CD4-positive, alpha-beta memory T cell (primary cell): ENCODE data around the gene ARHGAP20. TPM values are rescaled to one million over a fixed set of nuclear protein-coding genes. Genes with fewer than 3 reads are reported as not detected.

Experiments used
- CTCF ChIA-PET: fragments of 350-600 bp; sonication (Branson Sonifier 250); formaldehyde crosslinking; loops from one replicate; lab custom pipeline; 2021; ENCODE audit warnings: inconsistent platforms; ENCODE audit not compliant: partially characterized antibody; lab: Charles Lee
- POLR2A ChIA-PET: fragments of 350-600 bp; sonication (Branson Sonifier 250); formaldehyde crosslinking; loops from one replicate; lab custom pipeline; 2021; ENCODE audit not compliant: partially characterized antibody; lab: Charles Lee
- DNase-seq, 5 donors: peaks; one replicate each; pipeline versions ENCODE4 v3.0.0 to v3.0.0-alpha.2; 2020 to 2022; ENCODE audit warnings: mixed read lengths in 1 of 5
- H3K27ac ChIP-seq: one replicate; pipeline ENCODE4 v1.7.0; 2013; ENCODE audit warnings: low read depth, low read length
- H3K27me3 ChIP-seq: 2 replicates; pipeline ENCODE4 v1.7.0; 2013; ENCODE audit warnings: mild to moderate bottlenecking, low read length, moderate library complexity; ENCODE audit not compliant: insufficient read depth
- H3K36me3 ChIP-seq: 2 replicates; pipeline ENCODE4 v1.7.0; 2013; ENCODE audit warnings: mild to moderate bottlenecking, low read length, moderate library complexity; ENCODE audit not compliant: insufficient read depth
- H3K4me1 ChIP-seq: 2 replicates; pipeline ENCODE4 v1.7.0; 2013; ENCODE audit warnings: mild to moderate bottlenecking, low read length, moderate library complexity; ENCODE audit not compliant: insufficient read depth
- H3K4me3 ChIP-seq, 2 donors: one replicate each; pipeline ENCODE4 v1.7.0; 2013; ENCODE audit warnings: low read length in 2 of 2, mild to moderate bottlenecking in 1 of 2
- H3K9me3 ChIP-seq, 2 donors: one replicate each; pipeline ENCODE4 v1.7.0; 2013; ENCODE audit warnings: low read length in 2 of 2, control low read depth in 1 of 2; ENCODE audit not compliant: control insufficient read depth in 1 of 2
- H3K27ac Mint-ChIP-seq, 7 donors: one replicate each; pipeline ENCODE4 v1.8.0; 2020 to 2021; ENCODE audit warnings: mixed read lengths in 7 of 7, mild to moderate bottlenecking in 6 of 7, inconsistent platforms in 3 of 7, moderate library complexity in 3 of 7
- H3K27me3 Mint-ChIP-seq, 2 donors: one replicate each; pipeline ENCODE4 v1.8.0; 2020 to 2021; ENCODE audit warnings: mixed read lengths in 2 of 2
- H3K36me3 Mint-ChIP-seq, 2 donors: one replicate each; pipeline ENCODE4 v1.8.0; 2020 to 2021; ENCODE audit warnings: mixed read lengths in 2 of 2, inconsistent platforms in 1 of 2, mild to moderate bottlenecking in 1 of 2
- H3K4me1 Mint-ChIP-seq, 4 donors: one replicate each; pipeline ENCODE4 v1.8.0; 2020 to 2021; ENCODE audit warnings: mixed read lengths in 4 of 4, mild to moderate bottlenecking in 1 of 4
- H3K4me3 Mint-ChIP-seq, 8 donors: one replicate each; pipeline ENCODE4 v1.8.0; 2020 to 2021; ENCODE audit warnings: mixed read lengths in 8 of 8, mild to moderate bottlenecking in 7 of 8, moderate library complexity in 6 of 8, inconsistent platforms in 3 of 8
- H3K9me3 Mint-ChIP-seq, 8 donors: one replicate each; pipeline ENCODE4 v1.8.0; 2020 to 2021; ENCODE audit warnings: mixed read lengths in 8 of 8, mild to moderate bottlenecking in 5 of 8, inconsistent platforms in 3 of 8, moderate library complexity in 1 of 8
- intact Hi-C: fragments of 100-400 bp; cut with micrococcal nuclease; formaldehyde crosslinking; loops from one replicate; pipeline ENCODE4 v1.15.1; 2023
- polyA plus RNA-seq, 2 donors: library from polyadenylated mRNA; unstranded; fragments of 300-500 nt; fragmentation: Illumina TruSeq; gene quantifications; one replicate each; pipeline ENCODE4 v1.2.3, GENCODE V29; 2021
- total RNA-seq, 2 experiments: library from RNA; stranded (reverse); gene quantifications; one replicate each; pipeline ENCODE4 v1.2.3, GENCODE V29; 2021

ARHGAP20 gene
- total RNA-seq: under 1 TPM; 0.09 to 0.17 TPM
- polyA plus RNA-seq: under 1 TPM in 1 of 2 donors, not detected in 1; 0.04 TPM

GRCh38 chr11:110711776-110712658, at the start of gene ARHGAP20:
Gene ARHGAP20 (minus strand): TSS chr11:110712437. CDS start chr11:110712231, 206 bp downstream.
- ChIA-PET CTCF (no interaction called here), POLR2A (no interaction called here)
- peak within 1 kb of the TSS; percentile 64 to 83 (median 76) for H3K4me3 Mint-ChIP-seq

DNA sequence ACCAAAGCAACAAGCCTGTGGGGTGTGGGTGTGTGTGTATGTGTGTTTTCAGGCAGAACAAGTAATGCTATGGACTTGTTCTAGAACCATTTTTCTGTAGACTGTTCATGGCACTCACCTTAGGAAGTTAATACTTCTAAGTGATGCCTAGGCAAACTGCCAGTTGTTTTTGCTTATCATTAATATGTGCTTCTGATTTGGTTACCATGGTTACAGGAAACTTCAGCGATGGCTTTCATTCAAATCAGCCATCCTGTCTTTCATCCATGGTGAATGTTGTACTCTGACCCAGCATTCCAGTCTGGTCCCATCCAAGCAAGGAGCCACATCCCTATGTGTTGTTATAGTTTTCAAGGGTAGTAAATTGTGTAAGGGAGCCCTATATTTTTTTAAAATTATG, 49.8 kb upstream of the ARHGAP20 start:
- POLR2A ChIA-PET: no interaction called here
- no peak overlapping the region for H3K27ac Mint-ChIP-seq
- H3K4me1 Mint-ChIP-seq: no peaks in the 10 kb centered on the region
- Histone ChIP-seq H3K36me3 (no peaks in the 10 kb centered on the region), H3K4me1 (no peaks in the 10 kb centered on the region), H3K27me3 (no peaks in the 10 kb centered on the region), H3K4me3 (no peak overlapping the region), H3K27ac (no peak overlapping the region), H3K9me3 (no peaks in the 10 kb centered on the region)
- peaks cover 0 to 3% (median 0%) of the 10 kb centered on the region in 8 donors for H3K9me3 Mint-ChIP-seq
- peaks cover 3 to 10% of the 10 kb centered on the region in 2 donors for H3K27me3 Mint-ChIP-seq
- intact Hi-C loops: no loop called here
- H3K36me3 Mint-ChIP-seq: no peaks in the 10 kb centered on the region
- H3K4me3 Mint-ChIP-seq: no peak overlapping the region
- CTCF ChIA-PET: no interaction called here
- no peak for DNase-seq

More at GRCh38 chr11:110711776-110712658, at the start of gene ARHGAP20:
- H3K27me3 ChIP-seq: peaks cover 21% of the 10 kb centered on the region
- no peaks in the 10 kb centered on the region for H3K9me3 ChIP-seq
- intact Hi-C loops: no loop called here
- Mint-ChIP-seq H3K9me3 (peaks cover 0 to 4% (median 0%) of the 10 kb centered on the region in 8 donors), H3K36me3 (no peaks in the 10 kb centered on the region), H3K27me3 (peaks cover 38 to 40% of the 10 kb centered on the region in 2 donors), H3K27ac (no peak within 1 kb of the TSS), H3K4me1 (peaks cover 7 to 17% (median 12%) of the 10 kb centered on the region in 4 donors)
- no peaks in the 10 kb centered on the region for H3K36me3 ChIP-seq
- H3K4me1 ChIP-seq: peaks cover 14% of the 10 kb centered on the region
- H3K27ac ChIP-seq: no peak within 1 kb of the TSS
- peak in 3 of 5 donors; percentile 10 to 28 (median 18) for DNase-seq
- H3K4me3 ChIP-seq: peak within 1 kb of the TSS in 1 of 2 donors; percentile 29

GRCh38 chr11:110761131-110761530, 48.9 kb upstream of the ARHGAP20 start:
- intact Hi-C loops: no loop called here
- peaks cover 0 to 3% (median 0%) of the 10 kb centered on the region in 8 donors for H3K9me3 Mint-ChIP-seq
- H3K36me3 ChIP-seq: no peaks in the 10 kb centered on the region
- ChIA-PET POLR2A (no interaction called here), CTCF (no interaction called here)
- H3K4me1 Mint-ChIP-seq: no peaks in the 10 kb centered on the region
- H3K36me3 Mint-ChIP-seq: no peaks in the 10 kb centered on the region
- no peaks in the 10 kb centered on the region for H3K27me3 ChIP-seq
- H3K4me1 ChIP-seq: no peaks in the 10 kb centered on the region
- no peak overlapping the region for H3K4me3 Mint-ChIP-seq
- no peak overlapping the region for H3K4me3 ChIP-seq
- no peak overlapping the region for H3K27ac Mint-ChIP-seq
- H3K27me3 Mint-ChIP-seq: peaks cover 3 to 7% of the 10 kb centered on the region in 2 donors
- H3K27ac ChIP-seq: no peak overlapping the region
- DNase-seq: no peak
- no peaks in the 10 kb centered on the region for H3K9me3 ChIP-seq

DNA sequence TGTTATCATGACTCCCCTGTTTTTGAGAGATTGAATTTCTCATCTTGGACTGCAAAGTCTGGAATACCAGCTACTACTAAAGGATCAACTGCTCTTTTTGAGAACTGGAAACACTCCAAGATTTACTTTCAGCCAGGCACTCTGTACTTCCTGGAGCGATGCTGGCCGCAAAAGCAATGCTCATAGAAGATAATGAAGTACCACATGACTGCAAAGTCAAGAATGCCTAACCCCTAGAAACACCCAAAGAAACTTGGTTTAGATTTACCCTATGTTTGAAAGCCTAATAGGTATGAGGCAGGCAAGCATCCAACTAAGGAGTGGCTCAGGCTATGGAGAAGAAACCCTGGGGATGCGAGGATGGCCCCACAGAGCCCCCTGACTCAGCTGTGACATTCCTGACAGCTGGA, 47.7 kb upstream of the ARHGAP20 start:
- Mint-ChIP-seq H3K4me3 (no peak overlapping the region), H3K4me1 (no peaks in the 10 kb centered on the region), H3K27me3 (peaks cover 3 to 6% of the 10 kb centered on the region in 2 donors), H3K27ac (no peak overlapping the region), H3K9me3 (peaks cover 0 to 3% (median 0%) of the 10 kb centered on the region in 8 donors), H3K36me3 (no peaks in the 10 kb centered on the region)
- ChIA-PET CTCF (no interaction called here), POLR2A (no interaction called here)
- intact Hi-C loops: no loop called here
- Histone ChIP-seq H3K27ac (no peak overlapping the region), H3K9me3 (no peaks in the 10 kb centered on the region), H3K36me3 (no peaks in the 10 kb centered on the region), H3K27me3 (no peaks in the 10 kb centered on the region), H3K4me1 (no peaks in the 10 kb centered on the region), H3K4me3 (no peak overlapping the region)
- DNase-seq: no peak

DNA sequence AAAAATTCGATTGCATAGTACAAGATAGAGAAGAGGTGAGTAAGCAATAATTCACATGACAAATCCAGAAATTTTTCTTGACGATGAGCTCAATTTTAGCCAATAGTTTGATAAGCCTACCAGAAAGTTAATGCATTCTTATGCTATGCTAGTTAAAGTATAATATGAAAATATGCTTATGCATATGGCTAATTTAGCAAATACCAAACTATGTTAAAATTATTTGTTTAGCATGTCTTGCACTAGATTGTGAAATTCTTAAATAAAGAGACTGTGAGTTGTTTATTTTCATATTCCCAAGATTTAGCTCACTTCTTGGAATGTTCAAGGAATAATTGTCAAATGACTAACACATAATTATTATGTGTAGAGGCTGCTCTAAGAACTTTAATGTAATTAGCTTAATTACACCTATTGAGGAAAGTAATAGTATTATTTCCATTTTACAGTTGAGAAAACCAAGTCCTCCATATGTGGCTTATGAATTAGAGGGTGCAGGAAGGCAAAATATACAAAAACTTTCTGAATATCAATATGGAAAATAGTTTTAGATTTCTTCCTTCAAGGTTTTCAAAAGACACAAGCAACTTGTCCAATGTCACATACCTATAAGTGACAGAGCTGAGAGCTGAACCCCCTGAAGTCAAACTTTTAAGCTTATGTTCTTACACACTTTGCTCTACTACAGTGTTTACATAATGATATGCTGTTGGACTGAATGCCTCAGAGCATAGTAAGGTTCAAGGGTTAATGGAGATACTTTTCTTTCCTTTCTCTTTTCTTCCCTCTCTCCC, 45.9 kb upstream of the ARHGAP20 start:
- Mint-ChIP-seq H3K27ac (no peak overlapping the region), H3K27me3 (peaks cover 1 to 4% of the 10 kb centered on the region in 2 donors), H3K9me3 (peaks cover 0 to 13% (median 5%) of the 10 kb centered on the region in 8 donors), H3K4me1 (no peaks in the 10 kb centered on the region), H3K36me3 (no peaks in the 10 kb centered on the region), H3K4me3 (no peak overlapping the region)
- Histone ChIP-seq H3K4me3 (no peak overlapping the region), H3K27me3 (no peaks in the 10 kb centered on the region), H3K4me1 (no peaks in the 10 kb centered on the region), H3K9me3 (no peaks in the 10 kb centered on the region), H3K27ac (no peak overlapping the region), H3K36me3 (no peaks in the 10 kb centered on the region)
- DNase-seq: no peak
- intact Hi-C loops: no loop called here
- CTCF ChIA-PET: no interaction called here
- POLR2A ChIA-PET: no interaction called here

DNA sequence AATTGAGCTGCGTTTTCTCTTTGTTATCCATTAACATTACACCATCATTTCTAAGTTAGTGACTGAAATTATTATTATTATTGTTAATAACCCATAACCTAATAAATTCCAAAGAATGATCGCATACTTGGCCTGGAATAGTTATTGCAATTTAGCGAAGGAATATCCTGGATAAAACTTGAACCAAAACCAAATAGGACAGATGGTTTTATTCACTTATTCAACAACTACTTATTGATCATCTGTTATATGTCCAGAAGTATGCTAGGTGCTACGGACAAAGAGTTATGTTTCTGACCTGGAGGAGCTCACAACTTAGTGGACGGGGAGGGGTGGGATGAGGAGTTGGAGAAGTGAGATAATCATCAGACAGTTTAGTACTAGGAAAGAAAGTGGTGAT, 44.8 kb upstream of the ARHGAP20 start:
- Mint-ChIP-seq H3K4me1 (no peaks in the 10 kb centered on the region), H3K4me3 (no peak overlapping the region), H3K27me3 (peaks cover 1 to 4% of the 10 kb centered on the region in 2 donors), H3K36me3 (no peaks in the 10 kb centered on the region), H3K27ac (no peak overlapping the region), H3K9me3 (peaks cover 0 to 24% (median 13%) of the 10 kb centered on the region in 8 donors)
- Histone ChIP-seq H3K4me3 (no peak overlapping the region), H3K27ac (no peak overlapping the region), H3K27me3 (no peaks in the 10 kb centered on the region), H3K4me1 (no peaks in the 10 kb centered on the region), H3K9me3 (no peaks in the 10 kb centered on the region), H3K36me3 (no peaks in the 10 kb centered on the region)
- POLR2A ChIA-PET: no interaction called here
- DNase-seq: no peak
- CTCF ChIA-PET: no interaction called here
- intact Hi-C loops: no loop called here

- POLR2A ChIA-PET: no interaction called here
These were observed 43.7 kb upstream of the ARHGAP20 start for GRCh38 chr11:110755941-110756340.

More at GRCh38 chr11:110755941-110756340, 43.7 kb upstream of the ARHGAP20 start:
- peaks cover 1 to 4% of the 10 kb centered on the region in 2 donors for H3K27me3 Mint-ChIP-seq
- no peak overlapping the region for H3K27ac Mint-ChIP-seq
- H3K4me3 ChIP-seq: no peak overlapping the region
- no peak overlapping the region for H3K4me3 Mint-ChIP-seq
- CTCF ChIA-PET: no interaction called here
- no peak overlapping the region for H3K27ac ChIP-seq
- DNase-seq: no peak
- intact Hi-C loops: no loop called here
- peaks cover 3 to 25% (median 19%) of the 10 kb centered on the region in 8 donors for H3K9me3 Mint-ChIP-seq
- H3K4me1 Mint-ChIP-seq: no peaks in the 10 kb centered on the region
- H3K4me1 ChIP-seq: no peaks in the 10 kb centered on the region
- H3K27me3 ChIP-seq: no peaks in the 10 kb centered on the region
- no peaks in the 10 kb centered on the region for H3K36me3 Mint-ChIP-seq
- no peaks in the 10 kb centered on the region for H3K36me3 ChIP-seq
- no peaks in the 10 kb centered on the region for H3K9me3 ChIP-seq
